ENCODE data around the gene IL1F10.

- TF ChIP-seq CTCF (IDR thresholded peaks at IDR 0.05; ENCODE audit: control extremely low read depth in 1 of 3, insufficient read depth in 1 of 3, low read depth in 1 of 3, low read length in 3 of 3) (no peak), E2F6 (IDR thresholded peaks at IDR 0.05) (no peak), RAD21 (IDR thresholded peaks at IDR 0.05 in 1 of 2, conservative IDR thresholded peaks at IDR 0.05 in 1 of 2; ENCODE audit: low read depth in 2 of 2, low read length in 2 of 2) (no peak), CHD2 (IDR thresholded peaks at IDR 0.05; ENCODE audit: low read length) (no peak), BACH1 (IDR thresholded peaks at IDR 0.05; ENCODE audit: low read length) (no peak), CBX8 (IDR thresholded peaks at IDR 0.05; ENCODE audit: borderline replicate concordance, low read depth, low read length) (no peak)
These were observed 2.9 kb upstream of the IL1F10 start for GRCh38 chr2:113064898-113065297.
